Globus pallidus (tissue), 1 donor: ENCODE data around the gene CDHR1.

Experiments used
- DNase-seq: peaks from one replicate; pipeline ENCODE4 v3.0.0-alpha.2; 2015; ENCODE audit warnings: low spot score

CDHR1 gene

GRCh38 chr10:84264611-84265141 lies 70.3 kb downstream of the CDHR1 start:
- peak; percentile 64 for DNase-seq

- DNase-seq: peak; percentile 43
Measured at GRCh38 chr10:84265418-84265817, 71.1 kb downstream of the CDHR1 start.

GRCh38 chr10:84267503-84268126 lies 73.3 kb downstream of the CDHR1 start:
- DNase-seq: peak; percentile 52

GRCh38 chr10:84269162-84269561 lies 74.8 kb downstream of the CDHR1 start:
- no peak for DNase-seq
